Measurements from ENCODE around the gene FHOD3.

GRCh38 chr18:36728345-36728744, 430.8 kb downstream of the FHOD3 start:
- TF ChIP-seq CTCF (IDR thresholded peaks at IDR 0.05) (no peak), SIN3A (IDR thresholded peaks at IDR 0.05; ENCODE audit: borderline replicate concordance, insufficient read depth, low read depth, low read length) (no peak), POLR2AphosphoS5 (IDR thresholded peaks at IDR 0.05; ENCODE audit: low read depth, low read length) (no peak), TCF7L2 (IDR thresholded peaks at IDR 0.05; ENCODE audit: low read depth, low read length) (no peak), REST (IDR thresholded peaks at IDR 0.05; ENCODE audit: insufficient read depth in 1 of 2, low read depth in 2 of 2, low read length in 1 of 2) (no peak)

All from Panc1 (cell line).